ENCODE measurements around the gene PANX2. TPM values are rescaled to one million over a fixed set of nuclear protein-coding genes. Genes with fewer than 3 reads are reported as not detected.

Gene PANX2
- total and polyA plus RNA-seq, 7 donors: 0.17 to 3.0 (median 0.36) TPM; not detected in 2

DNA sequence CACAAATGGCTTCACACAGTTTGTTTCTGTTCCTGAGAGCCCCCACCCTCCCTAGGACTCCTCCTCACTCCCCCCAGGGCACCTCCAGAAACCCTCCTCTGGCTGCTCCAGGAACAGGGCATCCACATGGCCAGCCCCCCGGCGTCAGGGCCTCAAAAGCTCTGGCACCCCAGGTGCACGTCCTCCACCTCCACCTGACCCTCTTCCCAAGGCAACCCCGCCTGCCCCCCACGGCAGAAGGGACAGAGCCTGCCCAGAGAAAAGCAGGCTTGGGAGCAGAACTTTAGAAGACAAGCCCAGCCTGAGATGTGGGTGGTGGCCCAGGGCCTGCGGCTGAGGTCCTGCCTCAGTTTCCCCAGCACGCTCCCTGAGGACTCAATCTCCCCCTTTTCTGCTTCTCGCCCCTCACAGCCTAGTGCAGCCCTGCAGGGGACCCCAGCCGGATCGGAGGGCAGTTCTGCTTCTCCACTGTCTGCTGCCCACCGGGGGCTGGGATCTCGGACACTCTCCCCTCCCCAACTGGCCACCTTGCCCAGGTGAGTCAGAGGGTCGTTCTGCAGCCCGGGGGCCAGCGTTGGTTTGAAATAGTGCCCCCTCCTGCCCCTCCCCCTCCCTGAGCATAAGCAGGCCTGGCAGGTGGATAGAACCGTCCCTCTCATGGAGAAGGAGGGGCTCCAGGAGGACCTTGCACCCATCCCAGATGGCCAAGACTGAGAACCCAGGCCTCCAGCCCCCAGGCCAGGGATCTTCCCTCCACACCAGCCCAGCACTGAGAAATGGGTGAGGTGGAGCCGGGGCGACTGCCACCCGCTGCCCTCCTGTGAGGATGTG, 12.8 kb downstream of the PANX2 start:
- Histone ChIP-seq H3K9me3 (no peaks in the 10 kb centered on the region), H3K4me1 (peaks cover 0 to 36% (median 33%) of the 10 kb centered on the region in 4 donors), H3K36me3 (no peaks in the 10 kb centered on the region), H3K27me3 (peaks cover 9 to 23% (median 12%) of the 10 kb centered on the region in 3 donors), H3K27ac (peak overlapping the region in 1 of 4 donors; percentile 44), H3K4me3 (no peak overlapping the region)
- intact Hi-C loops (cut with DNase I): loop anchor here (10.0 kb wide), 2 partner anchors 219 to 259 kb away; partner anchors contain the start of gene PIM3
- DNase-seq: no peak
- whole genome bisulfite sequencing, 2 donors: 71 to 88% methylated on average over 19 of the region's 19 CpGs
- no peak for TF ChIP-seq POLR2A (IDR thresholded peaks at IDR 0.05)
- TF ChIP-seq CTCF (IDR thresholded peaks at IDR 0.05): no peak
- TF ChIP-seq EP300 (IDR thresholded peaks at IDR 0.05): no peak
- no peak for TF ChIP-seq POLR2AphosphoS5 (IDR thresholded peaks at IDR 0.05)

- intact Hi-C loops (cut with DNase I): loop anchor here (2.0 to 10.0 kb wide), 3 partner anchors 17 to 259 kb away; partner anchors contain the start of genes PIM3 and SELENOO
- Histone ChIP-seq H3K27me3 (peaks cover 1 to 14% (median 3%) of the 10 kb centered on the region in 3 donors), H3K36me3 (no peaks in the 10 kb centered on the region), H3K9me3 (no peaks in the 10 kb centered on the region), H3K27ac (peak overlapping the region; percentile 38 to 58 (median 42)), H3K4me1 (peaks cover 0 to 42% (median 37%) of the 10 kb centered on the region in 4 donors), H3K4me3 (peak overlapping the region in 3 of 4 donors; percentile 77 to 90 (median 85))
- no peak for TF ChIP-seq CTCF (IDR thresholded peaks at IDR 0.05)
- TF ChIP-seq EP300 (IDR thresholded peaks at IDR 0.05): no peak
- TF ChIP-seq POLR2AphosphoS5 (IDR thresholded peaks at IDR 0.05): no peak
- TF ChIP-seq POLR2A (IDR thresholded peaks at IDR 0.05): no peak
- 58 to 65% methylated on average over 32 of the region's 32 CpGs for WGBS, 2 donors
- DNase-seq: peak; percentile 89
Measured at GRCh38 chr22:50184004-50184901, 13.7 kb downstream of the PANX2 start.

DNA sequence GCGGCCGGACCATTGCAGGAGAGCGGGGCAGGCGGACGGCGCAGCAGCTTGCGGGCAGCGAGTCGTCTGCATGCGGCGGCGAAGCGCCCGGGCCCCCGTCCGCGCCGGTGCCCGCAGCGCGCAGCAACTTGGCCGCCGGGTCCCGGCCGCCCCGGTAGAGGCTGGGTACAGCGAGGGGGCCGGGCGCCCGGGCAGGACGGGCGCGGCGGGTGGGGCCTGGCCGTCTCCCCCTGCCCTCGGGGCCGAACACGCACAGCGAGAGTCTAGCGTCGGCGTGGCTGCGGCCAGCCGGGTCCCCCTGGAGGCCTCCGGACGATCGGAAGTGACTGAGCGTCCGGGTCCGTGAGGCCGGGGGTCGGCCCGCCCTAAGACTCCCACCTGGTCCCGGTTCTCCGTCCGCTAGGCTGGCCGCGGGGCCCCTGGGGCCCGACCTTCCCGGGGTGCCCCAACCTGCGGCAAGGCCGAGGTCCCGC, 14.4 kb downstream of the PANX2 start:
- H3K9me3 ChIP-seq: no peaks in the 10 kb centered on the region
- 13 to 45% methylated on average over 63 of the region's 63 CpGs for WGBS, 2 donors
- intact Hi-C loops (cut with DNase I): loop anchor here (2.0 to 10.0 kb wide), 3 partner anchors 16 to 260 kb away; partner anchors contain the start of genes PIM3 and SELENOO

More for the DNA sequence above, 14.4 kb downstream of the PANX2 start:
- peak overlapping the region; percentile 38 to 58 (median 42) for H3K27ac ChIP-seq
- DNase-seq: no peak
- peaks cover 0 to 49% (median 44%) of the 10 kb centered on the region in 4 donors for H3K4me1 ChIP-seq
- peaks cover 0 to 8% (median 0%) of the 10 kb centered on the region in 3 donors for H3K27me3 ChIP-seq
- peak overlapping the region; percentile 31 to 90 (median 81) for H3K4me3 ChIP-seq
- TF ChIP-seq POLR2A (IDR thresholded peaks at IDR 0.05) (no peak), EP300 (IDR thresholded peaks at IDR 0.05) (no peak), POLR2AphosphoS5 (IDR thresholded peaks at IDR 0.05) (no peak), CTCF (IDR thresholded peaks at IDR 0.05) (no peak)
- no peaks in the 10 kb centered on the region for H3K36me3 ChIP-seq

Measured in sigmoid colon (tissue), 7 donors.